ENCODE measurements around the gene OCA2.

OCA2 gene

GRCh38 chr15:27845535-27846369 lies 253.4 kb downstream of the OCA2 start:
- WGBS, 2 experiments (ENCODE audit: insufficient coverage in 2 of 2), result 85 to 90% methylated on average over 15 to 20 of the region's 21 CpGs
- H3K27ac ChIP-seq (ENCODE audit: low read depth, low read length, severe bottlenecking), result no peak overlapping the region

GRCh38 chr15:27844018-27844666 lies 255.0 kb downstream of the OCA2 start:
- Histone ChIP-seq H3K4me3 (ENCODE audit: extremely low read depth, insufficient read depth, low read length, poor library complexity, severe bottlenecking) (no peak overlapping the region), H3K9me3 (ENCODE audit: control insufficient read depth, low read length) (no peaks in the 10 kb centered on the region), H3K27ac (ENCODE audit: low read depth, low read length, severe bottlenecking) (peak overlapping the region; percentile 57), H3K4me1 (ENCODE audit: control insufficient read depth, insufficient read depth, low read length, poor library complexity, severe bottlenecking) (peaks cover 32% of the 10 kb centered on the region), H3K36me3 (ENCODE audit: control insufficient read depth, insufficient read depth, low read length) (no peaks in the 10 kb centered on the region)
- 86 to 90% methylated on average over 12 to 13 of the region's 13 CpGs for WGBS, 2 experiments (ENCODE audit: insufficient coverage in 2 of 2)

More at GRCh38 chr15:27845535-27846369, 253.4 kb downstream of the OCA2 start:
- peaks cover 32% of the 10 kb centered on the region for H3K4me1 ChIP-seq (ENCODE audit: control insufficient read depth, insufficient read depth, low read length, poor library complexity, severe bottlenecking)
- no peak overlapping the region for H3K4me3 ChIP-seq (ENCODE audit: extremely low read depth, insufficient read depth, low read length, poor library complexity, severe bottlenecking)
- H3K9me3 ChIP-seq (ENCODE audit: control insufficient read depth, low read length), result no peaks in the 10 kb centered on the region
- H3K36me3 ChIP-seq (ENCODE audit: control insufficient read depth, insufficient read depth, low read length), result no peaks in the 10 kb centered on the region

- Histone ChIP-seq H3K4me1 (ENCODE audit: control insufficient read depth, insufficient read depth, low read length, poor library complexity, severe bottlenecking) (peaks cover 34% of the 10 kb centered on the region), H3K36me3 (ENCODE audit: control insufficient read depth, insufficient read depth, low read length) (no peaks in the 10 kb centered on the region), H3K4me3 (ENCODE audit: extremely low read depth, insufficient read depth, low read length, poor library complexity, severe bottlenecking) (no peak overlapping the region), H3K9me3 (ENCODE audit: control insufficient read depth, low read length) (no peaks in the 10 kb centered on the region), H3K27ac (ENCODE audit: low read depth, low read length, severe bottlenecking) (no peak overlapping the region)
- 95 to 100% methylated on average over 1 to 3 of the region's 3 CpGs for WGBS, 2 experiments (ENCODE audit: insufficient coverage in 2 of 2)
These were observed 256.0 kb downstream of the OCA2 start for GRCh38 chr15:27843146-27843545.

- WGBS, 2 experiments (ENCODE audit: insufficient coverage in 2 of 2), result 89 to 100% methylated on average over 3 of the region's 3 CpGs
These were observed 256.6 kb downstream of the OCA2 start for GRCh38 chr15:27842526-27842925.

GRCh38 chr15:27835233-27835939 lies 263.7 kb downstream of the OCA2 start:
- no peaks in the 10 kb centered on the region for H3K36me3 ChIP-seq (ENCODE audit: control insufficient read depth, insufficient read depth, low read length)
- no peak overlapping the region for H3K27ac ChIP-seq (ENCODE audit: low read depth, low read length, severe bottlenecking)
- no peaks in the 10 kb centered on the region for H3K9me3 ChIP-seq (ENCODE audit: control insufficient read depth, low read length)
- 91 to 99% methylated on average over 9 to 11 of the region's 13 CpGs for WGBS, 2 experiments (ENCODE audit: insufficient coverage in 2 of 2)
- no peak overlapping the region for H3K4me3 ChIP-seq (ENCODE audit: extremely low read depth, insufficient read depth, low read length, poor library complexity, severe bottlenecking)
- H3K4me1 ChIP-seq (ENCODE audit: control insufficient read depth, insufficient read depth, low read length, poor library complexity, severe bottlenecking), result peaks cover 28% of the 10 kb centered on the region

More at GRCh38 chr15:27842526-27842925, 256.6 kb downstream of the OCA2 start:
- no peaks in the 10 kb centered on the region for H3K9me3 ChIP-seq (ENCODE audit: control insufficient read depth, low read length)
- no peaks in the 10 kb centered on the region for H3K36me3 ChIP-seq (ENCODE audit: control insufficient read depth, insufficient read depth, low read length)
- no peak overlapping the region for H3K27ac ChIP-seq (ENCODE audit: low read depth, low read length, severe bottlenecking)
- H3K4me1 ChIP-seq (ENCODE audit: control insufficient read depth, insufficient read depth, low read length, poor library complexity, severe bottlenecking), result peaks cover 40% of the 10 kb centered on the region
- H3K4me3 ChIP-seq (ENCODE audit: extremely low read depth, insufficient read depth, low read length, poor library complexity, severe bottlenecking), result no peak overlapping the region

GRCh38 chr15:27834684-27835083 lies 264.4 kb downstream of the OCA2 start:
- Histone ChIP-seq H3K4me3 (ENCODE audit: extremely low read depth, insufficient read depth, low read length, poor library complexity, severe bottlenecking) (no peak overlapping the region), H3K27ac (ENCODE audit: low read depth, low read length, severe bottlenecking) (no peak overlapping the region), H3K9me3 (ENCODE audit: control insufficient read depth, low read length) (no peaks in the 10 kb centered on the region), H3K36me3 (ENCODE audit: control insufficient read depth, insufficient read depth, low read length) (no peaks in the 10 kb centered on the region), H3K4me1 (ENCODE audit: control insufficient read depth, insufficient read depth, low read length, poor library complexity, severe bottlenecking) (peaks cover 28% of the 10 kb centered on the region)
- WGBS, 2 experiments (ENCODE audit: insufficient coverage in 2 of 2), result 91 to 92% methylated on average over 10 of the region's 10 CpGs

GRCh38 chr15:27833974-27834373 lies 265.1 kb downstream of the OCA2 start:
- H3K4me1 ChIP-seq (ENCODE audit: control insufficient read depth, insufficient read depth, low read length, poor library complexity, severe bottlenecking), result peaks cover 28% of the 10 kb centered on the region
- no peak overlapping the region for H3K4me3 ChIP-seq (ENCODE audit: extremely low read depth, insufficient read depth, low read length, poor library complexity, severe bottlenecking)
- H3K27ac ChIP-seq (ENCODE audit: low read depth, low read length, severe bottlenecking), result peak overlapping the region; percentile 29
- no peaks in the 10 kb centered on the region for H3K36me3 ChIP-seq (ENCODE audit: control insufficient read depth, insufficient read depth, low read length)
- H3K9me3 ChIP-seq (ENCODE audit: control insufficient read depth, low read length), result no peaks in the 10 kb centered on the region
- WGBS, 2 experiments (ENCODE audit: insufficient coverage in 2 of 2), result 60 to 86% methylated on average over 1 to 2 of the region's 2 CpGs

GRCh38 chr15:27833178-27833577 lies 265.9 kb downstream of the OCA2 start:
- H3K36me3 ChIP-seq (ENCODE audit: control insufficient read depth, insufficient read depth, low read length), result no peaks in the 10 kb centered on the region
- no peaks in the 10 kb centered on the region for H3K9me3 ChIP-seq (ENCODE audit: control insufficient read depth, low read length)
- H3K4me1 ChIP-seq (ENCODE audit: control insufficient read depth, insufficient read depth, low read length, poor library complexity, severe bottlenecking), result peaks cover 26% of the 10 kb centered on the region
- 100% methylated on average over 1 to 2 of the region's 4 CpGs for WGBS, 2 experiments (ENCODE audit: insufficient coverage in 2 of 2)
- H3K27ac ChIP-seq (ENCODE audit: low read depth, low read length, severe bottlenecking), result peak overlapping the region; percentile 29
- no peak overlapping the region for H3K4me3 ChIP-seq (ENCODE audit: extremely low read depth, insufficient read depth, low read length, poor library complexity, severe bottlenecking)

- Histone ChIP-seq H3K36me3 (ENCODE audit: control insufficient read depth, insufficient read depth, low read length) (no peaks in the 10 kb centered on the region), H3K27ac (ENCODE audit: low read depth, low read length, severe bottlenecking) (no peak overlapping the region), H3K9me3 (ENCODE audit: control insufficient read depth, low read length) (no peaks in the 10 kb centered on the region), H3K4me1 (ENCODE audit: control insufficient read depth, insufficient read depth, low read length, poor library complexity, severe bottlenecking) (peaks cover 17% of the 10 kb centered on the region), H3K4me3 (ENCODE audit: extremely low read depth, insufficient read depth, low read length, poor library complexity, severe bottlenecking) (no peak overlapping the region)
- WGBS, 2 experiments (ENCODE audit: insufficient coverage in 2 of 2), result 90 to 93% methylated on average over 6 to 7 of the region's 7 CpGs
These were observed 266.9 kb downstream of the OCA2 start for GRCh38 chr15:27832237-27832596.

- no peaks in the 10 kb centered on the region for H3K36me3 ChIP-seq (ENCODE audit: control insufficient read depth, insufficient read depth, low read length)
- no peak overlapping the region for H3K4me3 ChIP-seq (ENCODE audit: extremely low read depth, insufficient read depth, low read length, poor library complexity, severe bottlenecking)
- peaks cover 22% of the 10 kb centered on the region for H3K4me1 ChIP-seq (ENCODE audit: control insufficient read depth, insufficient read depth, low read length, poor library complexity, severe bottlenecking)
- 91% methylated on average over 20 to 22 of the region's 28 CpGs for WGBS, 2 experiments (ENCODE audit: insufficient coverage in 2 of 2)
- no peaks in the 10 kb centered on the region for H3K9me3 ChIP-seq (ENCODE audit: control insufficient read depth, low read length)
- peak overlapping the region; percentile 29 for H3K27ac ChIP-seq (ENCODE audit: low read depth, low read length, severe bottlenecking)
These were observed 267.5 kb downstream of the OCA2 start for GRCh38 chr15:27831384-27832236.

Data from mesodermal cell (in vitro differentiated cells).